ENCODE results near the gene CPVL. TPM values are rescaled to one million over a fixed set of nuclear protein-coding genes. Genes with fewer than 3 reads are reported as not detected.
A peak's percentile ranks its signal among the peaks of the same experiment; 100 is the strongest.

Gene CPVL
- total and polyA plus RNA-seq, 2 donors (not counting 1 experiment from before 2014, with no cell fraction given), result 0.17 TPM; not detected in 1

GRCh38 chr7:28989211-28989980, 156.9 kb downstream of the CPVL start:
- Histone ChIP-seq H3K4me2 (ENCODE audit: extremely low read depth, insufficient read depth, low read length) (no peak overlapping the region), H2AFZ (ENCODE audit: low read length) (no peak overlapping the region), H3K27me3 (ENCODE audit: control insufficient read depth, insufficient read depth, low read length) (no peaks in the 10 kb centered on the region), H3K27ac (ENCODE audit: insufficient read depth, low read length) (peak overlapping the region; percentile 30), H3K36me3 (ENCODE audit: control insufficient read depth, insufficient read depth, low read length) (no peaks in the 10 kb centered on the region), H3K79me2 (ENCODE audit: control insufficient read depth, insufficient read depth, low read length) (no peaks in the 10 kb centered on the region), H3K4me1 (ENCODE audit: control insufficient read depth, extremely low read depth, insufficient read depth, low read length) (peaks cover 11% of the 10 kb centered on the region), H3K4me3 (replicated peaks in 1 of 4; ENCODE audit: control extremely low read depth in 1 of 4, insufficient read depth in 1 of 4, low read depth in 3 of 4, low read length in 4 of 4) (no peak overlapping the region), H3K9ac (ENCODE audit: insufficient read depth, low read length) (no peak overlapping the region), H4K20me1 (ENCODE audit: control insufficient read depth, extremely low read depth, insufficient read depth, low read length) (no peaks in the 10 kb centered on the region), H3K9me3 (ENCODE audit: control insufficient read depth, insufficient read depth, low read depth, low read length) (no peaks in the 10 kb centered on the region)
- no peak for TF ChIP-seq CTCF (conservative IDR thresholded peaks at IDR 0.05 in 1 of 2, IDR thresholded peaks at IDR 0.05 in 1 of 2; ENCODE audit: low read depth in 1 of 2, low read length in 2 of 2)
- DNase-seq (ENCODE audit: low read depth in 2 of 2), result peak in 1 of 2 donors; percentile 19

GRCh38 chr7:28988810-28989209, 157.5 kb downstream of the CPVL start:
- Histone ChIP-seq H4K20me1 (ENCODE audit: control insufficient read depth, extremely low read depth, insufficient read depth, low read length) (no peaks in the 10 kb centered on the region), H3K36me3 (ENCODE audit: control insufficient read depth, insufficient read depth, low read length) (no peaks in the 10 kb centered on the region), H3K27me3 (ENCODE audit: control insufficient read depth, insufficient read depth, low read length) (no peaks in the 10 kb centered on the region), H3K27ac (ENCODE audit: insufficient read depth, low read length) (peak overlapping the region; percentile 30), H3K4me1 (ENCODE audit: control insufficient read depth, extremely low read depth, insufficient read depth, low read length) (peaks cover 11% of the 10 kb centered on the region), H2AFZ (ENCODE audit: low read length) (no peak overlapping the region), H3K9me3 (ENCODE audit: control insufficient read depth, insufficient read depth, low read depth, low read length) (no peaks in the 10 kb centered on the region), H3K4me2 (ENCODE audit: extremely low read depth, insufficient read depth, low read length) (no peak overlapping the region), H3K79me2 (ENCODE audit: control insufficient read depth, insufficient read depth, low read length) (no peaks in the 10 kb centered on the region), H3K4me3 (replicated peaks in 1 of 4; ENCODE audit: control extremely low read depth in 1 of 4, insufficient read depth in 1 of 4, low read depth in 3 of 4, low read length in 4 of 4) (no peak overlapping the region), H3K9ac (ENCODE audit: insufficient read depth, low read length) (no peak overlapping the region)
- peak; percentile 96 to 98 for DNase-seq (ENCODE audit: low read depth in 2 of 2)
- no peak for TF ChIP-seq EZH2 (IDR thresholded peaks at IDR 0.05; ENCODE audit: low read length, missing control alignments)
- no peak for TF ChIP-seq CTCF (conservative IDR thresholded peaks at IDR 0.05 in 1 of 2, IDR thresholded peaks at IDR 0.05 in 1 of 2; ENCODE audit: low read depth in 1 of 2, low read length in 2 of 2)

- peaks cover 11% of the 10 kb centered on the region for H3K4me1 ChIP-seq (ENCODE audit: control insufficient read depth, extremely low read depth, insufficient read depth, low read length)
These were observed 158.2 kb downstream of the CPVL start for GRCh38 chr7:28988091-28988490.

More at GRCh38 chr7:28988091-28988490, 158.2 kb downstream of the CPVL start:
- no peaks in the 10 kb centered on the region for H3K79me2 ChIP-seq (ENCODE audit: control insufficient read depth, insufficient read depth, low read length)
- H3K36me3 ChIP-seq (ENCODE audit: control insufficient read depth, insufficient read depth, low read length), result no peaks in the 10 kb centered on the region
- H3K27me3 ChIP-seq (ENCODE audit: control insufficient read depth, insufficient read depth, low read length), result no peaks in the 10 kb centered on the region
- H3K4me2 ChIP-seq (ENCODE audit: extremely low read depth, insufficient read depth, low read length), result no peak overlapping the region
- H4K20me1 ChIP-seq (ENCODE audit: control insufficient read depth, extremely low read depth, insufficient read depth, low read length), result no peaks in the 10 kb centered on the region
- no peak overlapping the region for H3K27ac ChIP-seq (ENCODE audit: insufficient read depth, low read length)
- H3K9ac ChIP-seq (ENCODE audit: insufficient read depth, low read length), result no peak overlapping the region
- no peak for TF ChIP-seq CTCF (conservative IDR thresholded peaks at IDR 0.05 in 1 of 2, IDR thresholded peaks at IDR 0.05 in 1 of 2; ENCODE audit: low read depth in 1 of 2, low read length in 2 of 2)
- H3K9me3 ChIP-seq (ENCODE audit: control insufficient read depth, insufficient read depth, low read depth, low read length), result no peaks in the 10 kb centered on the region
- no peak overlapping the region for H3K4me3 ChIP-seq (replicated peaks in 1 of 4; ENCODE audit: control extremely low read depth in 1 of 4, insufficient read depth in 1 of 4, low read depth in 3 of 4, low read length in 4 of 4)
- no peak overlapping the region for H2AFZ ChIP-seq (ENCODE audit: low read length)
- peak in 1 of 2 donors; percentile 36 for DNase-seq (ENCODE audit: low read depth in 2 of 2)

All from fibroblast of lung (primary cell).